GM21526 (cell line): ENCODE results near the gene GATA1.
A peak's percentile ranks its signal among the peaks of the same experiment; 100 is the strongest.

ENCODE experiments used
- ATAC-seq: cut with Tn5 transposase; IDR thresholded peaks from one replicate; pipeline ENCODE4 v1.9.1; 2021; ENCODE audit warnings: moderate library complexity; ENCODE audit not compliant: unreplicated experiment, low FRiP score

Gene GATA1

DNA sequence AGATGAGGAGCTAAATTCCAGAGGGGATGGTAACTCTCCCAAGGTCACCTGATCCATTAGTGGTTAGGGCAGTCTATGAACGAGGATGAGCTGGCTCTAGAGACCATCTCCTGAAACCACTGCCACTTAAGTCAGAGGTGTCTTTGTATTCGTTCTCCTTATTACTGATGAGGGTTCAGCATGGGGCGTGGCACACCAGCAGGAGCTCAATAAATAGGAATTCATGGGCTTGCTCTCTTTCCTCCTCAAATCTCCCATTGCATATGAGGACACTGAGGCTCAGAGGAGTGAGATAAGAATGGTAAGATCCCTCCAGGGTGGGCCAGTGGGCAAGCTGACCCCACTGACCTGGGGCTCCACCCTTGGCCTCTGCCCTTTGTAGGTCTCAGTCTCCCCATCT is 1.7 kb upstream of the GATA1 start:
- no peak for ATAC-seq

DNA sequence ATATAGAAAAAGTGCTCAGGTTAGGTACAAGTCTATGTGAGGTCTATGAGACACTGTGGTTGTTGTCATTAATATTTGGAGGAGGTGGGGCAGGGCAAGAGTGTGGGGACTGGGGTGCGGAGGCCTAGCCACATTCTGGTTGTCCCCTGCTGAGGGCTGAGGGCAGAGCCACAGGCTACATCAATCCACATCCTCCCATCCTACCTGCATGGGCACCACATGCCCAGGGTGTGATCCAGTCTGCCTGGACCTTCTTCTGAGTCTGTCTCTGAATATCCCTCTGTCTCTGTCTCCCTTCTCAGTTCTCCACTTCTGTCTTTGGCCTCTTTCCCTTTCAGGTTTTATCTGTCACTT is 1.2 kb upstream of the GATA1 start:
- ATAC-seq = no peak

DNA sequence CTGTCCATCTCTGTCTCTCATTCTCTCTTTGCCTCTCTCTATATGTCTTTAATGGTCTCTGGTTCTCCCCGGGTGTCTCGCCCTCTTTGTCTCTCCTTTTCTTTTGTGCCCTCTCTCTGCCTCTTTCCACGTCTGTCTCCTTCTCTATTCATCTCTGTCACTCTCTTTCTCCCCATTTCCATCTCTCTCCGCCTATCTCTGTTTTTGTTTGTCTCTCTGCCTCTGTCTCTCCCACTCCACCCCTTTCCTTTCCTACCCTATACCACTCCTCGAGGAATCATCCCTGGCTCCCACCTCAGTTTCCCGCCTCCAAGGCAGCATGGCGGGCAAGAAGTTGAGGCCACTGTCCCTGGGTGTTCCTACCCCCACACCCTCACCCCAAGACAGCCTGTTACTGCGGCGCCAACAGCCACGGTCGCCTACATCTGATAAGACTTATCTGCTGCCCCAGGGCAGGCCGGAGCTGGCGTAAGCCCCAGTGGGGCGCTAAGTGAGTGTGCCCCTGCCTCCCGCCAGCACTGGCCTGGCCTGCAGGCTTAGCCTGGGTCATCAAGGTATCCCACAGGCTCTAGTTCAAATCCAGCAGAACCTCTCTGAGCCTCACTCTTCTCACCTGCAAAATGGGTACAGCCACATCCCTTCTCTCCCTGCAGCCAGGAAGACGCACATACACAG is 713 bp upstream of the GATA1 start:
- ATAC-seq = no peak

DNA sequence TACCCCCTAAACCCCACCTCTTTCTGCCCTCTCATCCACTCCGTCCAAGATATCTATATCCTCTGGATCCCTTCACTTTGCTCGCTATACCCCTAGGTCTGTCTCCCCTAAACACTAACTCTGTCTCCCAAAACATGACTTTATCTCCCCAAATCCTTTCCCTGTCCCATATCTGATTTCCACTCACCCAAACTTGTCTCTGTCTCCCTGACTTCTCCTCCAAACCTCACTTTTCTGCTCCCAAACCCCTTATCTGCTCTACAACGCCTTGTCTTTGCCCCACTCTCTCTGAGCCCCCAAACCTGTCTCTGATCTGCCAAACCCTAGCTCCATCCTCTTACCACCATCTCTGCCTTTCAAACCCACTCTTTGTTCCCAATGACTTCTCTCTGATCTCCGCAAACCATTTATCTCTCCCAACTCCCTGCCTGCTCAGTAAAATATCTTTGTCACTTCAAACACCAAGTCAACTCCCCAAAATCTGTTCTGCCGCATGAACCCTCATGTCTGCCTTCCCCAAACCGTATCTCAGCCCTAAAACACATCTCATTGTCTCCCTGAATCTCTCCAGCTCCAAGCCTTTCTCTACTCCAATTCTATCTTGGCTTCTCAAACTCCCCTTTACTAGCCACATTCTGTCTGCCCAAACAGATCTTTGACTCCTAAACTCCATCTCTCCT is 575 bp downstream of the GATA1 start:
- no peak for ATAC-seq

DNA sequence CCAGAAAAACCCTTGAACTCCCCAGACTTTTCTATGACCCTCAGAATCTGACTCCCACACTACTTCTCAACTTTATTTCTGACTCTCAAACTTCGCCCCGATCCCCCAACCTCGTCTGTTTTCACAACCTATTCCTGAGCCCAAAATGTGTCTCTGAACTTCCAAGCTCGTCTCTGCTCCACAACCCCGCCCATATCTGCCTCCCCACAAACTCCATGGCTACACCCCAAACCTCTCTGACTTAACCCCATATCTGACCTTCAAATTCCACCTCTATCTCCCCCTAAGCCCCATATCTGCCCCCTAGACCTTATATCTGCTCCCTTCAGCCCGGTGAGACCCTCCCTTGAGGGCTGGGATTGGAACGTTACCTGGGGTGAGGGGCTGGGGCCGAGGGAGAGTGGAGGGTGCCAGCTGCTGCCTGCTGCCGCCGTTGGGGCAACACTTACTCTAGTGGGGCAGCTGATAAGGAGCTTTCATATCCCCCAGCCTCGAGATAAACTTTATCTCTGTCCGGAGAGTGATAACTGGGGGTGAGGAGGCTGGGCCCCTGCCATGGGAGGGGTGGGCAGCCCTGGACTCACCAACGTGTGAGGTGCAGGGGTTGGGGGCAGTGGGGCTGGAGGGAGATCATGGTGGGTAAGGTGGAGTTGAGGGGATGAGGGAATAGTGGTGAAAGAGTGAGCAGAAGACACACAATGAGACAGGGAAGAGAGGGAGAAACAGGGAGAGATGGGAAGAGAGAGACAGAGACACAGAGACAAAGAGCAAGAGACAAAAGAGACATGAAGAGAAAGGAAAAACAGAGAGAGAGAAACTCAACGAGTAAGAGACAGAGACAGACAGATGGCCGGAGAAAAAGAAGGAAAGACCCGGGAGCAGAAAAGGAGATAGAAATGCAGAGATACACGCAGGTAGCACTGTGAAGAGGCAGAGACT is 1.4 kb downstream of the GATA1 start:
- no peak for ATAC-seq

DNA sequence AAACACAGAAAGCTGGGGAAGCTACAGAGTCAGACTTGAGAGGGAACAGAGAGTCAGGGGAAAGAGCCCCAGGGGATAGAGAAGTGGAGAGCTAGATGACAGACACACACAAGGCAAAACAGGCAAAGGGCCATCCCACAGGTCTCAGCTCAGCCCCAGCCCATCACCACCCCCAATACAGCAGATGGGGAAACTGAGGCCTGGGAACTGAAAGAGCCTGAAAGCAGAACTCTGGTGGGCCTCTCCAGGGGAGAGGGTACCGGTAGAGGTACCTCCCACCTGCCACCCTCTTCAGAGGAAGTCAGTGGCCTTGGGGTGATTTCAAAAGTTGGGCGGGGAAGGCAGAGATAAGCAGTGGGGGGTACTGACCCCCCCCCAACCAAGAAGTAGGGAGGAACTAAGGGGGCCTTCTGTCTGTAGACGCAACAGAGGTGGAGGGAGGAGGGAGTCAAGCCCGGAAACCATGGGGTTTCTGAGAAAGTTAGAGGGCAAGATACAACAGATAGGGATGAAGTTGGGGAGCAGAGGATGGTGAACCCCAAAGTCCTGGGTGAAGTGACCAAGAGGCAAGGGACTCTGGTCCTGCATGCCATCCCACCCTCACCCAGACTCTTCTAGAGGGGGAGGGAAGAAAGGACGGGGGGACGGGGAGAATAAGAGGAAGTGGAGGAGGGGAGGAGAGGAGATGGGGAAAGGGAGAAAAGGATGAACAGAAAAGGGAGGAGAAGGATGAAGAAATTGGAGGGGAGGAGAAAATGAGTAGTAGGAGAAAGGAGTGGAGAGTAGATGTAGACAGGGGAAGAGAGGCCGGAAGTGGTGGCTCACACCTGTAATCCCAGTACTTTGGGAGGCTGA is 3.2 kb downstream of the GATA1 start:
- ATAC-seq = no peak

DNA sequence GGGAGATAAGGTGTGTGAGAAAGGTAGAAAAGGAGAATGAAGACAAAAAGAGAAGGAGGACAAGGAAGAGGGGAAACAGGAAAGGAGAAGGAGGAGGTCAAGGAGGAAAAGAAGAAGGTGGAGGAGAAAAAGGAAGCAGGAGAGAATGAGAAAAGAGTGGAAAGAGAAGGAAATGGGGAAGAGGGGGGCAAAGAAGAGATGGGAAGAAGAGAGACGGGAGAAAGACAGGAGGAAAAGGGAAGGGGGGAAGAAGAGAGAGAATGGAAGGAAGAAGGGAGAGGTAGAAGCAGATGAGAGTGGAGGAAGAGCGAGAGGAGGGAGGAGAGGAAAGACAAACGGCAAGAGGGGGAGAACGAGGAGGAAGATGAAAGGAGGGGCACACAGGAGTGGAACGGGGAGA is 4.1 kb downstream of the GATA1 start:
- no peak for ATAC-seq

DNA sequence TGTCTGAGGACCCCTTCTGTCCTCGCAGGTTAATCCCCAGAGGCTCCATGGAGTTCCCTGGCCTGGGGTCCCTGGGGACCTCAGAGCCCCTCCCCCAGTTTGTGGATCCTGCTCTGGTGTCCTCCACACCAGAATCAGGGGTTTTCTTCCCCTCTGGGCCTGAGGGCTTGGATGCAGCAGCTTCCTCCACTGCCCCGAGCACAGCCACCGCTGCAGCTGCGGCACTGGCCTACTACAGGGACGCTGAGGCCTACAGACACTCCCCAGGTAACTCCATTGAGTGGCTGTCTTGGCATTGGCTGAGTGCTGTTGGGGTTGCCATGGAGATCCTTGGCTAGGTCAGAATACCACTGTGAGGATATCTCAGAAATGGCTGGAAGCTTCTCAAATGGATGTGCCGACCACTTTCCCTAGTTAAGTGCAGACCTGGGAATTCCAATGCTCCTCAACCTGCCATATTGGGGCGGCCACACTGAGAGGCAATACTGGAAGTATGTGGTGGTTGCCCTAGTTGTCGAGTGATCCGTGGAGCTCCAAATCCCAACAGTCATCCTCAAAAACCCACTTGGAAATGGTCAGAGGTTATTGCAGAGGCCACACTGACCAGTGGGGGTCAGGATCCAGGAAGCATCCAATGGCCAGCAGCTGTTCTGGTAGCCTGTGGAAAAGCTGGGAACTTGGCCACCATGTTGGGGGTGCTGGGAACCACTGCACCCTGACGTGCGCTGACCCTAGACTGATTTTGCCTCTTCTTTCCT is 4.9 kb downstream of the GATA1 start:
- no peak for ATAC-seq

DNA sequence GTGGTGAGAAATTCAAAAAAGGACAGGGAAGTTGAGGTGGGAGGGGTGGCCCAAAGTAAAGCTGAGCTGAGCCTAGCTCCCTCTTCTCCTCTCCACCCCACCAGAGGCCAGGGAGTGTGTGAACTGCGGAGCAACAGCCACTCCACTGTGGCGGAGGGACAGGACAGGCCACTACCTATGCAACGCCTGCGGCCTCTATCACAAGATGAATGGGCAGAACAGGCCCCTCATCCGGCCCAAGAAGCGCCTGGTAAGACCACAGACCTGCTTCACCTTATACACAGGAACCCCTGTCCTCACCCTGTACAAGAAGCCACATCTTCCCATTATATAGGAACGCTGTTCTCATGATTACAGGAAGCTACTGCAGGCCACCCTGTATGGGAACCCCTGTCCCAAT is 5.8 kb downstream of the GATA1 start:
- ATAC-seq = no peak

DNA sequence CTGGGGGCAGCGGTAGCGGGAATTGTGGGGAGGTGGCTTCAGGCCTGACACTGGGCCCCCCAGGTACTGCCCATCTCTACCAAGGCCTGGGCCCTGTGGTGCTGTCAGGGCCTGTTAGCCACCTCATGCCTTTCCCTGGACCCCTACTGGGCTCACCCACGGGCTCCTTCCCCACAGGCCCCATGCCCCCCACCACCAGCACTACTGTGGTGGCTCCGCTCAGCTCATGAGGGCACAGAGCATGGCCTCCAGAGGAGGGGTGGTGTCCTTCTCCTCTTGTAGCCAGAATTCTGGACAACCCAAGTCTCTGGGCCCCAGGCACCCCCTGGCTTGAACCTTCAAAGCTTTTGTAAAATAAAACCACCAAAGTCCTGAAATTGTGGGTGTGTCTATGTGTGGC is 7.5 kb downstream of the GATA1 start:
- no peak for ATAC-seq

DNA sequence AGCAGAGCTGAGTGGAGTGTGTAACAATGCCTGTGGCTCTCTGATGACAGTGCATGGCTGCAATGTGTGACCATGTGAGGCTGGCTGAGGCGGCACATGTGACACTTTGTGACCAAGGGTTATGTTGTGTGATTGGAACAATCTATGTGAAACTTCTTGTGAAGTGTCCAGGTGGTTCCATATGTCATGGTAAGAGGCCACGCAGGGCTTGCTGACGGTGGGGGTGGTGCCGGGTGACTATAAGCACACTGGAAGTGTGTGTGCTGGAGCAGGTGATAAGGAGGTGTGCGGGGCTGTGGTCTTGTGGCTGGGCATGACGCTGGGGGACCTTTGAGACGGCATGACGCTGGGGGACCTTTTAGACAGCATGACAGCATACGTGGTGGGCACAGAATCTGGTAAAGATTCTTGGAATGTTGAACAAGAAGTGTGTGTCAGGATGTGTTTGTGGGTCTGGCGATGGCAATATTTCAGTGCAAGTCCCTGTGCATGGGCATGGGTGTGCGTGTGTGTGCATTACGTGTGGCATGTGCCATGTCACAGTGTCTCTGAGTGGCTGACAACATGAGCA is 8.0 kb downstream of the GATA1 start:
- no peak for ATAC-seq

DNA sequence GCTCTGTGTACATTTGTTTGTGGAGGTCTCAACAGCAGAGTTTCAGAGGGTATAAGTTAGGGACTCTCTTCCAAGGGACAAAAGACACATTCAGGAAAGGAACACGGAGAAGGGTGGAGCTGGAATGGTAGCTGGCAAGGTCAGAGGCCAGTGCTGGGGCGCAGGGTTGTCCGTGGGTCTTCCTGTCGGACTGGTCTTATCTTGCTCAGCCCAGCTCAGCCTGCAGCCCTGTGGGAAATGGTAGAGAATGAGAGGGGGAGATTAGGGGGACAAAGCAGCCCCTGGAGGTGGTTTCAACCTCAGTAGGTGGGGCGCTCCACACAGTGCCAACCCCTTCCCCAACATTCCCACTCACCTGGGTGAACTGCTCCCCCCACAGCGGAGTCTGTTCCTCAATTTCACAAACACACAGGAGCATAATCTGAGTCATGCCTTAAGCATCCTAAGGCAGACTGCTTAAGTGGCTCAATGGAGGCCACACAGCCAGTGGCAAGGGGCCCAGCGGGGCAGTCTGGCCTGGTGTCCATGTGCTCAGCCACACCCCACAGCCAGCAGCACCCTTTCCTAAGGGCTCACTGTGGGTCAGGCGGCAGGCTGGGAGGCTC is 8.6 kb downstream of the GATA1 start:
- ATAC-seq = no peak

DNA sequence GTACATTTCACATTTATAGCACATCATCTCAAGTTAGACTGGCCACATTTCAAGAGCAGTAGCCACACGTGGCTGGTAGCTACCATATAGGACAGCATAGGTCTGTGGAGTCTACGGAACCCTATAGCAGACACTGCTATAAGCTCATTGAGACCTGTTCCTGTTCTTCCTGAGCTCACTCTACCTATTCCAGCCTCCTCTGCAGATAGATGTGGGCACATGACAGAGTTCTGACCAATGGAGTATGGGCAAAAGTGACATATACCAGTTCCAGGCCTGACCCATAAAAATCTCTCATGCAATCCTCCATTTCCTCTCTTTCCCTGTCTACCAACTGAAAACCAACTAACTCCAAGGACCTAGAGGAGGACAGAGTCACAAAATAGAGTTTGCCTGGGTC is 11.9 kb downstream of the GATA1 start:
- ATAC-seq = no peak

DNA sequence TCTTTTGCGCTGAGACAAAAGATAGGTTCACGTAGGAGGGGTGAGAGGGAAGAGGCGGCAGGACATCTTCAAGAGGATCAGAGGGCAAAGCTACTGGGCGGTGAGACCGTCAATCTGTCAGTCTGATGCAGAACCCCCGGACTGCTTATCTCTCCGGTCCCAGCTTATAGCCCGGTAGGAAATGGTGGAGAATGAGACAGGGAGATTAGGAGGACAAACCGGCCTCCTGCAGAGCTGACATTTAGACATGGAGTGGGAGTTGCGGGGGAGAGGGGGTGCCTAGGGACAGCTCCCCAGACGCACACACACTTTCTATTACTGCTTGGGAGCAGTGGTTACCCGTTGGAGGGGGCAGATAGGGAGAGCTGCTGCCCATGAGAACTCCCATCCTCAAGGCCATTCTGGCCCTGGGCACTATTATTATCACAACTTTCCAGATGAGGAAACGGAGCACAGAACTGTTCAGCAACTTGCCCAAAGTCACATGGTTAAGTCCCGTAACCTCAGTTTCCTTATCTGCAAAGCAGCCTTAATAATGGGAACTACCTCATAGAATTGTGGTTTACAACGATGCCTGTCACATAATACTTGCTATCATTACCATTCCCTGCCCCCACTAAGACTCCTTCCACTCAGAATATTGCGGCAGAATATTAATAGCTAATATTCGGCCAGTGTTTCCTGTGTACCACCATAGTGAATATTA is 14.3 kb downstream of the GATA1 start:
- ATAC-seq = no peak

DNA sequence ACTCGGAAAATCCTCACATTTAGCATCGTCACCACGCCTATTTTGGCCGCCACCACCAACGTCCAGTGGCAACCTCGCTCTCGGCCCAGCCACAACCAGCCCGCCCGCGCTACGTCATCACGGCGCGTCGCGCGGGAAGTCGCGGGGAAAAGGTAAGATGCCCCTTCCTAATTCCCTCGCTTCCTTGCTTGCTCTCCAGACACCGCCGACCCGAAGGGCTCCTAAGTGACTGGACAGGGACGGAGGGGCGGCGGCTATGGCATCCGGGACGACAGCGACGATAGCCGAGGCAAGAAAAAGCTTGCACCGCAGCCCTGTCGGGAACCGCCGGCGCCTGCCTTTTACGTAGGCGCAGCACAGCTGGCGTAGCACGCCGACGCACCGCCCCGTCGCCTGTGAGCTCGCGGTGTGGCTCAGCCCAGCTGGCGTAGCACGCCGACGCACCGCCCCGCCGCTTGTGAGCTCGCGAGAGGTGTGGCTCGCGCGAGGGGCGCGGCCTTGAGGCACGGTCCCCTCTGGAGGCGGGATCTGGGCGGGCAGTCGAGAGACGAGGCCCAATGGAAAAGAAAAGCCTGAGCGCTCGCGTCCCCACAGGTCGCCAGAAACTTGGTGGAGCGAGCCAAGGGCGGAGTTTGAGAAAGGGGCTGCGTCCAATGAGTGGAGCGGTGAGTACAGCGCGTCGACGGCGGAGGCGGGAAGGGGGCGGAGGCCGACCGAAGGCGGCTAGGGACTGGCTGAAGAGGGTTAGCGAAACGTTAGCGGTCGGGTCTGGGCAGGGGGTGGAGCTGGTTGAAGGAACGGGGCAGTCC is 15.1 kb downstream of the GATA1 start, which contains the start of gene HDAC6:
Gene HDAC6 (plus strand): TSS at position 788 of the 809 bp plus-strand sequence. CDS start 626 bp downstream, outside the sequence.
- ATAC-seq = peak; percentile 89

DNA sequence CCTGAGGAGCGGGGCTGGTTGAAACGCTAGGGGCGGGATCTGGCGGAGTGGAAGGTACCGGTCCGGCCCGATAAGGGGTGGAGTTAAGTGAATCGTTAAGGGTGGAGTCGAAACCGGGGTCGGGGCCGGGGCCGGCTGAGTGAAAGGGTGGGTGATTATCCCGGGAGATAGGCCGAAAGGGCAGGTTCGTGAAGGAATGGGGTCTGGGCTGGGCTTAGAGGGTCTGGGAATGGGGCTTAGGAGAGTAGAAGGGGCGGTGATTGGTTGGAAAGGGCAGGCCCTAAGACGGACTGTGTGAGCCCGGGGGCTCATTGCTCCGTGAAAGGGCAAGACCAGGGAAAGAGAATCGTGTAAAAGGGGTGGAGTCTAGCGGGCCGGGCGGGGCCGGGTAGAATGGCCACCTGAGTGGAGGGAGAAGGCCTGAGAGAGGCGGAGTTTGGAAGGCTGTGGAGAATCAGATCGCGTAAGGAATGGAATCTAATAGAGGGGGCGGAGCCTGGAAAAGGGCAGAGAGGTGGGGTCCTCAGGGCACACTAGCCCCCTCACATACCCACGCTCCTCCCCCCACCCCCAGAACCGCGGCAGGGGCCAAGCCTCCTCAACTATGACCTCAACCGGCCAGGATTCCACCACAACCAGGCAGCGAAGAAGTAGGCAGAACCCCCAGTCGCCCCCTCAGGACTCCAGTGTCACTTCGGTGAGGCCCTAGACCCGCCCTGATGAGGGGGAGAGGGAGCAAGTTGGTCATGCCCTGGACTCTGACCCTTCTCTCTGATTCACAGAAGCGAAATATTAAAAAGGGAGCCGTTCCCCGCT is 15.9 kb downstream of the GATA1 start:
- ATAC-seq = peak; percentile 34

DNA sequence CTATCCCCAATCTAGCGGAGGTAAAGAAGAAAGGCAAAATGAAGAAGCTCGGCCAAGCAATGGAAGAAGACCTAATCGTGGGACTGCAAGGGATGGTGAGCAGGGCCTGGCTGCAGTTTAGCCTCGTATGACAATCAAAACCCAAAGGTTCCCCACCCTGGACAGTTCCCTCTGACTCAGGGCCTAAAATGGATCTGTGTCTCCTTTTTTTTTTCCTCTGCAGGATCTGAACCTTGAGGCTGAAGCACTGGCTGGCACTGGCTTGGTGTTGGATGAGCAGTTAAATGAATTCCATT is 16.5 kb downstream of the GATA1 start:
- no peak for ATAC-seq
